Measurements from ENCODE around the gene CELF4.
"Not testable (repeated sequence)": the region's sequence is repeated elsewhere in the genome, so short reads cannot be mapped to it uniquely, and the experiment has no call there.

Gene CELF4

GRCh38 chr18:37467002-37467662 lies 98.5 kb downstream of the CELF4 start:
- no peak for DNase-seq (ENCODE audit: low spot score)

GRCh38 chr18:37465958-37466357 lies 99.6 kb downstream of the CELF4 start:
- DNase-seq (ENCODE audit: low spot score), result no peak

DNA sequence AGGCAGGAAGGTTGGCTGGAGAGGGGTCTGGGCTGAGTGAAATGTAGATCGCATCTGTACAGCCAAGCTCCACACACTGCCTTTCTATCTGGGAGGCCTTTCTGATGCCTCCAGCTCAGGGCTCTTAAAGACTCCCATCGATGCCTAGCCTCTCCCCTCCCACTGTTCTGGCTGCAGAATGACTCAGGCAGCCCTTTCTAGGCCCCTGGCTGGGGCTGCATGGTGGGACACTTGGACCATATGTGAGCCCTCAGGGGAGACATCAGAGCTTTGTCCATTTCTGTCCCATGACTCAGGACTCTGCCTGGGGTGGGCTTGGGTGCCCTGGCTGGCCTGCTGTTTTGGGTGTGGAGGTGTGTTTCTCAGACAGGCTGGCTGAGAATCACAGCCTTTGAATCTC lies 101.3 kb downstream of the CELF4 start:
- DNase-seq (ENCODE audit: low spot score), result no peak

GRCh38 chr18:37461329-37461728 lies 104.3 kb downstream of the CELF4 start:
- DNase-seq (ENCODE audit: low spot score), result not testable (repeated sequence)

DNA sequence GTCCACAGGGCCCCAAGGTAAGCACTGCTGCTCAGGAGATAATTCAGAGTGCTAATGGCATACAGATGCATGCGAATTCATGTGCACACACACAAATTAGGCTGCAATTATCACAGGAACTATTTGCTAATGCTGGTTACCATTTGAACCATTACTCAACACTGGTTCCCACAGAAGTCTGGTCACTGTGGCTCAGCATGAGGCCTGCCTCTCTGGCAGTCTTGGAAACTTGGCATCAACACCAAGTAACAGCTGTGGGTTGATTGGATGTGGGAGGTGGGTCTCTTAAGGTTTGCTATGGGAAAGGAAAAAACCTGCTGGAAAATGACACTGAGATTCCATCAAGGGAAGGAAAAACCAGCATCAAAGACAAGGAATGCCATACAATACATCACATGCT lies 105.0 kb downstream of the CELF4 start:
- no peak for DNase-seq (ENCODE audit: low spot score)

DNA sequence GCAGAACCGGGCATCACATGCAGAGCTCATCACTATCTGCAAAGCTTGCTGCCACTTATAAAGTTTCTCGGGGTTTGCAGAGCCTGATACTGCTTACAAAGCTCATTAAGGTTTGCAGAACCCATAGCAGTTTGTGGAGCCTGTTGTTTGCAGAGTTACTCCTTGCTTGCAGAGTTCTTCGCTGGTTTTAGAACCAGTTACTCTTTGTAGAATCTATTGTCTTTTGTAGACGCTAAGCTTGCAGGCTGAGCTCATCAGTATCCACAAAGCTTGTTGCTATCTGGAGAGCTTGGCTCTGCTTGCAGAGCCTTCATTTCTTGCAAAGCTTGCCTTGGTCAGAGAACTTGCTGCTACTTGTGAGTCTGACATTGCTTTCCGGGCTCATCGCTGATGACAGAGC lies 106.9 kb downstream of the CELF4 start:
- DNase-seq (ENCODE audit: low spot score), result no peak

DNA sequence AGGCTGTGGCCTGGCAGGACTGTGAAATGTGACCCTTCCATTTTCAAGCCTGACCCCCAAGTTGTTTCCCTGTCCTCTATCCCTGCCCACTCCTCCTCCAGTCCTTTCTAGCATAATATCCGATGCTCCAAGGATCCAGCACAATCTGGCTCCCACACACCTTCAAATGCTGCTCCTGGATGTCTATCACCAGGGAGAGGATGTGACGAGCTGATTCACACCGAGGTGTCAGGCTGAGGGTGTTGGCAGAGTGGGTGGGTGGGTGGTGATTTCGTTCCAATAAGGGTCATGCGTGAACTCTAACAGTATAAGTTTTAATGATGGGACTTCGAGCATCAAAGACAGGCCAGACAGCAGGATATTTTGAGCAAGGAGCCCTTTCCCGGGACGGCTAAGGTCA lies 107.8 kb downstream of the CELF4 start:
- DNase-seq (ENCODE audit: low spot score), result no peak

- no peak for DNase-seq (ENCODE audit: low spot score)
These were observed 108.3 kb downstream of the CELF4 start for GRCh38 chr18:37457341-37457740.

DNA sequence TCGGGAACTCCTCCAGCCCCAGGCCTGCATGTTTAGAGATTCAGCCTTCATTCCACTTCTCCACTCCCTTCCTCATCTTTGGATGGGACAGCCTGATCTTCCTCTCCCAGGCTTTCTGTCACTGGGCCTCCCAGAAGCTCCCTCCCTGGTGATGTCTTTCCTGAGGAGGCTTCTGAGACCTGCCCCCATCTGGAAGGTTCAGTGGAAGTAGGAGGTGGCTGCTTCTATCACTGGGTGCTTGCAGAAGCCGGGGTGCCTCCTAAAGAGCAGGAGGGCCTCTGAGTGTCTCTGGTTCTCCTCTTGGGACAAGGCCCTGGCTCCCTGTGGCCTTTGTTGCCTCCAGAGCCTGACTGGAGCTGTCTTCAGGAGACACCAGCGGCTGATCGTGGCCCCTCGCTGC lies 108.7 kb downstream of the CELF4 start:
- no peak for DNase-seq (ENCODE audit: low spot score)

- no peak for DNase-seq (ENCODE audit: low spot score)
These were observed 109.2 kb downstream of the CELF4 start for GRCh38 chr18:37456395-37456794.

DNA sequence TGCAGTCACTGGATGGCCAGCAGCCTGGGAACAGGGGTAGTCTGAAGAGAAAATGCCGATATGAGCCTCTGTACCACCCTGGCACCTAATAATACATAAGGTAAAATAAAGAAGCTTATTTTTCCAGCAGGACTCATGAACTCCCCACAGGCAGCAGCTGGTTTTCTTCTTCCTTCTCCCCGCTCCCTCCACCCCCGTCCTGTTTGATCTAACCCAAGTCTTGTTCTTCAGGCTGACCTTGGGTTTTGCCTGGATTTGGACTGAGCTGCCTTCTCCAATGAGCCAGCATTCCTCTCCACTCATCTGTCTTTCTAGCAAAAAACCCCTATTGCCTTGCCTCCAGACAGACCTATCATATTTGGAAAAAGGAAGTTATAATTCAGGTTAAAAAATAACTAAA lies 111.8 kb downstream of the CELF4 start:
- DNase-seq (ENCODE audit: low spot score), result no peak

DNA sequence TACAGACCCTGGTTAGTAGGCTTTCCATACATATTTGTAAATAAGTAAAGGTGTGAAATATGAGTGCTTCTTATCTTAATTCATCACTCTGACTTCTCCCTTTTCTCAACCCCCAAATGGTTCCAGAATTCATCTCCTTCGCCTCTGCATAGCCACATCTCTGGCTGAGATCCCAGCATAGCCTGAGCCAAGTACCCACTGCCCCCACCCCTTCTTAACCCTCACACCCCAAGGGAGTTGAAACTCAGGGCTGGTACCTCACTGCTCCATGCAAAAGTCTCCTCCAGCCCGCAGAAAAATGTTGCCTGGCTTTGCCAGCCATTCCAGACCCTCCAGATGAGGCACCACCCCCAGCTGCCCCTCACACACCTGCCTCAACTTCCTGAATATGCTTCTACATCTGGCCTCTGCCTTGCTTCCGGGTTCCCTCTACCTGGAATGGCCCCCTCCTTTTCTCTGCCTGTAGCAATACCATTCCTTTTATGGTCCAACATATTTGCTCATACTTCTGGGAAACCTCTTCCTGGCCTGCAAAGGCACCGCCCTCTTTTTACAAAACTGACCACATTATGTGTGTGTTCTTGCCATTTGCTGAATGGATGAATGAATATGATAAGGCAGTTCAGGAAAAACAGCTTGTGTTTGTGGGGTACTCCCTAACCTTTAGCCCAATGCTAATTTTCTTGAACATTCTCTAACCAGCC lies 112.8 kb downstream of the CELF4 start:
- peak; percentile 33 for DNase-seq (ENCODE audit: low spot score)

- DNase-seq (ENCODE audit: low spot score), result no peak
These were observed 113.6 kb downstream of the CELF4 start for GRCh38 chr18:37452015-37452414.

GRCh38 chr18:37451239-37451825 lies 114.3 kb downstream of the CELF4 start:
- no peak for DNase-seq (ENCODE audit: low spot score)

GRCh38 chr18:37450434-37451132 lies 115.0 kb downstream of the CELF4 start:
- DNase-seq (ENCODE audit: low spot score), result no peak

GRCh38 chr18:37449618-37450017 lies 116.0 kb downstream of the CELF4 start:
- DNase-seq (ENCODE audit: low spot score), result no peak

- no peak for DNase-seq (ENCODE audit: low spot score)
These were observed 116.7 kb downstream of the CELF4 start for GRCh38 chr18:37448946-37449345.

DNA sequence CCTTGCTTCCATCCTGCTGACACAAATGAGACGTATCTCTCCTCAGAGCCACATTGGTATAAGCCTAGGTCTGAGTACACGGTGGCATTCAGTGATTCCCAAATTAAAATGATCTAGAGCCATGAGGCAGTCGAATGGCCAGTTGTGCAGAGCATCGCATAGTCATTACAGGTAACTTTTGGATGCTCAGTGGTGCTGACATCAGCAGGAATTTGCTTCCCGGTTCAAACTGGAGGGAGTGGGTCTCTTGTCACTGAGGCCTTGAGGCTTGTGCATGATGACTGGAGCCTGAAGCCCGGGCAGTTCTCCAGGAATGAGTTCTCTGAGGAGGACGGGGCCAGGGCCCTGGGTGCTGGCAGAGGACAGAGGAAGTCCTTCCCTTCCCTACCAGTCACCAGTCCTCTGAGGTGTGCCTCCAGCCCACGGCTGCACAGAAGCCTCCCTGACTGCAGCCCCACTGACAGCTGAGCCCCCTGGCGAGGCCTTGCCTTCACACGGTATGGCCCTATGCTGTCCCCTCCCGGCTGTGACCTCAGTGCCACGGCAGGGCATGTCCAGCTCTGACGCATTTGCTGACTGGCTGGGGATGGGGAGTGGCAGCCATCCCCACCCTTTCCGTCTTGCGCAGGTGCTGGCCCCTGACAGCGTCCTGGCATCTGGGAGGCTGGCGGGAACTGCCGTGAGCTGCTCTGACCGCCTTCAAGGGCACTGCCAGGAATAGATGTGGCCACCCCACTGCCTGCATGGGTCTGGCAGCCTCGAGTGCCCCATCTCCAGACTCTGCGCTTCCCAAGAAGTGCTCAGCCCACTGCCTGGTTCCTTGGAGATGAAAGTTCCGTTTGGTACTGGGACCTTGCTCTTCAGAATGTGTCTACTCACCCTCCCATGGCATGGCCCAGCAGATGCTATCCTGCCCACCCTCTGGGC lies 117.4 kb downstream of the CELF4 start:
- no peak for DNase-seq (ENCODE audit: low spot score)

GRCh38 chr18:37445836-37446235 lies 119.8 kb downstream of the CELF4 start:
- no peak for DNase-seq (ENCODE audit: low spot score)

DNA sequence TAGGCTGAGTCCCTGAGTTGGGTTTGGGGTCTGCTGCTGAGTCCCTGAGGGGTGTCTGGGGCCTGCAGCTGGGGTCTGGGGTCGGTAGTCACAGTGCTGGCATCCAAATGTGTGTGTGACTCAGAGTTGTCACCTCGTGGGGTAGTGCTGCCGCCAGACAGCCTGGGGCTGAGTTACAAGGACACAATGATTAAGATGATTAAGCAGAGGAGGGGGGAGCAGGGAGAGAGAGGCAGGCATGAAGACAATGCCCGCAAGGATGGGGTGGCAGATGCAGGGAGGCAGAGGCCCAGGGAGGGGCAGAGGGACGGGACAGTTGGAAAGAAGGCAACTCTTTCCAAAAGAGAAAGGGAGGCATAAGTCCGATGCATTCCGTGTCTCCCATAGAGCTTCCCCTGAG lies 120.2 kb downstream of the CELF4 start:
- no peak for DNase-seq (ENCODE audit: low spot score)

DNA sequence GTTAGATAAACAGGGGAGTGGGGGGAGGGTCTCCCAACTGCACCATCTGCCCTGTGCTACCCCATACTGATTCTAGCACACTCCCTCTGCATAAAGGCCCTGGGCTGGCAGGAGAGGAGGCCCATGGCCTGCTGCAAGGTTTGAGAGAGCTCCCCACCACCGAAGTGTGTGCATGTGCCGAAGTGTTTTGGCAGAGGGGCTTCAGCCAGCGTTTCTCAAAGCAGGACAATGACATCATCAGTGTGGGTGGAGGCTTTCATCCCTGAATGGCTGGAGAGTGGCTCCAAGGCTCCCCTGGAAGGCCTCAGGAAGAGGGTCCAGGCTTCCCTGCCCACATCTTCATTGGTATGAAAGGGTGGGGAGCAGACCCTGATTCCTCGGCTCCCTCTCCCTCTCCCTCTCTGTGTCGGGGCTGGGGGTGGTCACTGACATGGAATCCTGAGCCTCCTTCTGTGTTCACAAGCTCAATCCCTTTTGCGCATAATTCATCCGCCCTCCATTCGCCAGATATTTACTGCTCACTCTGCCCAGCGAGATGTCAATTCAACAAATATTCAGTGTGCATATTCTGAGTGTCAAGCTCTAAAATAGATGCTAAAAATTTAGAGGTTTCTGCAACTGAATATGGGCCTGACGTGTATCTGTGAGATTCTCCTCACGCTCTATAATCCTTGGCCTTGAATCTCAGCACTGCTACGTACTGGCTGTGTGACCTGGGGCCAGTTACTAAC lies 122.1 kb downstream of the CELF4 start:
- DNase-seq (ENCODE audit: low spot score), result no peak

Measured in GM03348 (cell line).